ENCODE results near the gene UBE4A. TPM values are rescaled to one million over a fixed set of nuclear protein-coding genes. Genes with fewer than 3 reads are reported as not detected.

Gene UBE4A
- total RNA-seq, 1 experiment from 2014 or later: 57.9 TPM

GRCh38 chr11:118358071-118358470 is 1.3 kb upstream of the UBE4A start:
- in situ Hi-C loops (cut with HindIII; ENCODE audit: low pct_unique_long_range_greater_than_20kb, low sequenced_read_pairs): no loop called here
- Histone ChIP-seq H3K36me3 (ENCODE audit: control insufficient read depth, insufficient read depth, low read length) (peaks cover 4% of the 10 kb centered on the region; the same call in 1 of the 2 replicates), H3K27ac (ENCODE audit: low read length) (no peak overlapping the region), H3K4me3 (ENCODE audit: low read depth in 2 of 2, low read length in 2 of 2) (no peak overlapping the region), H3K9me3 (ENCODE audit: control insufficient read depth, insufficient read depth, low read depth, low read length) (no peaks in the 10 kb centered on the region), H3K4me1 (ENCODE audit: control insufficient read depth, insufficient read depth, low read length) (peaks cover 9% of the 10 kb centered on the region; the same call in 1 of the 2 replicates), H3K27me3 (ENCODE audit: control insufficient read depth, insufficient read depth, low read length) (no peaks in the 10 kb centered on the region)
- DNase-seq (ENCODE audit: low read depth, low spot score) (no peak), ATAC-seq (no peak)
- ChIA-PET CTCF (no interaction called here), POLR2A (no interaction called here)
- TF ChIP-seq SIN3A (IDR thresholded peaks at IDR 0.05; ENCODE audit: borderline replicate concordance, insufficient read depth, low read depth, low read length) (no peak), CTCF (IDR thresholded peaks at IDR 0.05) (no peak), REST (IDR thresholded peaks at IDR 0.05; ENCODE audit: insufficient read depth in 1 of 2, low read depth in 2 of 2, low read length in 1 of 2) (no peak), POLR2AphosphoS5 (IDR thresholded peaks at IDR 0.05; ENCODE audit: low read depth, low read length) (no peak), TCF7L2 (IDR thresholded peaks at IDR 0.05; ENCODE audit: low read depth, low read length) (no peak)
- no TSS peak for BruUV-seq (replicated peaks)
- intact Hi-C loops (cut with micrococcal nuclease; ENCODE audit: unreplicated experiment): loop anchor here (5.0 kb wide), 1 partner anchor 216 kb away; no protein-coding TSS in a partner anchor

GRCh38 chr11:118364956-118365615 is 5.7 kb downstream of the UBE4A start:
- peaks cover 9% of the 10 kb centered on the region; the same call in 1 of the 2 replicates for H3K4me1 ChIP-seq (ENCODE audit: control insufficient read depth, insufficient read depth, low read length)
- POLR2A ChIA-PET: no interaction called here
- ATAC-seq (no peak), DNase-seq (ENCODE audit: low read depth, low spot score) (no peak)
- no peak overlapping the region for H3K27ac ChIP-seq (ENCODE audit: low read length)
- CTCF ChIA-PET: interaction anchor here (0.5 to 0.7 kb wide), 2 partner anchors 74 to 312 kb away, joined by 3 read pairs; no protein-coding TSS in a partner anchor
- H3K9me3 ChIP-seq (ENCODE audit: control insufficient read depth, insufficient read depth, low read depth, low read length): no peaks in the 10 kb centered on the region
- H3K36me3 ChIP-seq (ENCODE audit: control insufficient read depth, insufficient read depth, low read length): peaks cover 30% of the 10 kb centered on the region
- no peaks in the 10 kb centered on the region for H3K27me3 ChIP-seq (ENCODE audit: control insufficient read depth, insufficient read depth, low read length)
- TF ChIP-seq CTCF (IDR thresholded peaks at IDR 0.05) (no peak), POLR2AphosphoS5 (IDR thresholded peaks at IDR 0.05; ENCODE audit: low read depth, low read length) (no peak), REST (IDR thresholded peaks at IDR 0.05; ENCODE audit: insufficient read depth in 1 of 2, low read depth in 2 of 2, low read length in 1 of 2) (no peak), TCF7L2 (IDR thresholded peaks at IDR 0.05; ENCODE audit: low read depth, low read length) (no peak), SIN3A (IDR thresholded peaks at IDR 0.05; ENCODE audit: borderline replicate concordance, insufficient read depth, low read depth, low read length) (no peak)
- H3K4me3 ChIP-seq (ENCODE audit: low read depth in 2 of 2, low read length in 2 of 2): no peak overlapping the region
- in situ Hi-C loops (cut with HindIII; ENCODE audit: low pct_unique_long_range_greater_than_20kb, low sequenced_read_pairs) (no loop called here), intact Hi-C loops (cut with micrococcal nuclease; ENCODE audit: unreplicated experiment) (no loop called here)
- no TSS peak for BruUV-seq (replicated peaks)

Data from Panc1 (cell line).